CD14-positive monocyte (primary cell): ENCODE data around the gene SHROOM1. TPM values are rescaled to one million over a fixed set of nuclear protein-coding genes. Genes with fewer than 3 reads are reported as not detected.
A peak's percentile ranks its signal among the peaks of the same experiment; 100 is the strongest.

Source experiments
- DNase-seq, 3 donors: peaks; one replicate each; pipeline ENCODE4 v3.0.0-alpha.2; 2011 to 2022
- H2AFZ ChIP-seq: 2 replicates; pipeline ENCODE4 v1.6.0; 2012; ENCODE audit warnings: mild to moderate bottlenecking, low read depth, low read length, inconsistent platforms; ENCODE audit not compliant: insufficient read depth, poor library complexity, severe bottlenecking
- H3K27ac ChIP-seq, 2 donors: 1 replicate in 1 of 2; 2 replicates in 1 of 2; pipeline ENCODE4 v1.5.1; 2012 to 2013; ENCODE audit warnings: low read length in 2 of 2, control low read depth in 1 of 2, inconsistent platforms in 1 of 2, low read depth in 1 of 2, mild to moderate bottlenecking in 1 of 2
- H3K27me3 ChIP-seq, 2 donors: one replicate each; pipeline versions ENCODE4 v1.6.0 to v1.6.1; 2011 to 2013; ENCODE audit warnings: low read length in 2 of 2; ENCODE audit not compliant: control insufficient read depth in 2 of 2, insufficient read depth in 2 of 2
- H3K36me3 ChIP-seq, 2 donors: replicated peaks in 1 of 2; 1 replicate in 1 of 2; 2 replicates in 1 of 2; pipeline versions ENCODE4 v1.5.1 to v1.6.1; 2012 to 2013; ENCODE audit warnings: low read length in 2 of 2, control low read depth in 1 of 2, inconsistent platforms in 1 of 2, mild to moderate bottlenecking in 1 of 2; ENCODE audit not compliant: insufficient read depth in 2 of 2, control insufficient read depth in 1 of 2
- H3K4me1 ChIP-seq, 2 donors: 1 replicate in 1 of 2; 2 replicates in 1 of 2; pipeline versions ENCODE4 v1.5.1 to v1.6.1; 2012 to 2013; ENCODE audit warnings: low read length in 2 of 2, control low read depth in 1 of 2, inconsistent platforms in 1 of 2, mild to moderate bottlenecking in 1 of 2, moderate library complexity in 1 of 2; ENCODE audit not compliant: insufficient read depth in 2 of 2, control insufficient read depth in 1 of 2
- H3K4me2 ChIP-seq: replicated peaks from 2 replicates; pipeline ENCODE3; 2012; ENCODE audit warnings: low read length, moderate library complexity, mild to moderate bottlenecking; ENCODE audit not compliant: poor library complexity, severe bottlenecking; ENCODE audit errors: extremely low read depth
- H3K4me3 ChIP-seq, 3 experiments: fragments of 200-600 bp in 1 of 3; sonication (generic) in 1 of 3; replicated peaks in 1 of 3; 1 replicate in 2 of 3; 2 replicates in 1 of 3; pipeline ENCODE4 v1.5.1; 2011 to 2013; ENCODE audit warnings: low read length in 3 of 3, mild to moderate bottlenecking in 3 of 3, control low read depth in 2 of 3, low read depth in 2 of 3, inconsistent platforms in 1 of 3, moderate library complexity in 1 of 3
- H3K79me2 ChIP-seq: 2 replicates; pipeline ENCODE4 v1.6.0; 2012; ENCODE audit warnings: mild to moderate bottlenecking, control low read depth, inconsistent platforms, low read length, moderate library complexity; ENCODE audit not compliant: insufficient read depth
- H3K9ac ChIP-seq: 2 replicates; pipeline ENCODE4 v1.6.0; 2017; ENCODE audit warnings: low read length, mild to moderate bottlenecking; ENCODE audit not compliant: insufficient read depth, poor library complexity, severe bottlenecking
- H3K9me3 ChIP-seq, 2 donors: replicated peaks in 1 of 2; 1 replicate in 1 of 2; 2 replicates in 1 of 2; pipeline versions ENCODE4 v1.5.1 to v1.6.1; 2012 to 2013; ENCODE audit warnings: low read length in 2 of 2, control low read depth in 1 of 2; ENCODE audit not compliant: control insufficient read depth in 1 of 2, insufficient read depth in 1 of 2
- H4K20me1 ChIP-seq: 2 replicates; pipeline ENCODE4 v1.6.0; 2012; ENCODE audit warnings: mild to moderate bottlenecking, low read length, control low read depth, moderate library complexity; ENCODE audit not compliant: insufficient read depth
- H3K27ac Mint-ChIP-seq, 7 donors: one replicate each; pipeline ENCODE4 v1.8.0; 2020; ENCODE audit warnings: mild to moderate bottlenecking in 7 of 7, mixed read lengths in 7 of 7, moderate library complexity in 6 of 7, inconsistent platforms in 2 of 7
- H3K27me3 Mint-ChIP-seq, 3 donors: one replicate each; pipeline ENCODE4 v1.8.0; 2021 to 2022; ENCODE audit warnings: low read depth in 3 of 3, mild to moderate bottlenecking in 3 of 3, mixed read lengths in 3 of 3, moderate library complexity in 3 of 3, inconsistent platforms in 1 of 3
- H3K36me3 Mint-ChIP-seq, 2 donors: one replicate each; pipeline ENCODE4 v1.8.0; 2020; ENCODE audit warnings: mixed read lengths in 2 of 2, inconsistent platforms in 1 of 2, mild to moderate bottlenecking in 1 of 2
- H3K4me1 Mint-ChIP-seq: one replicate; pipeline ENCODE4 v1.8.0; 2020; ENCODE audit warnings: mild to moderate bottlenecking, mixed read lengths
- H3K4me3 Mint-ChIP-seq, 2 donors: one replicate each; pipeline ENCODE4 v1.8.0; 2020; ENCODE audit warnings: mild to moderate bottlenecking in 2 of 2, mixed read lengths in 2 of 2, moderate library complexity in 1 of 2
- H3K9me3 Mint-ChIP-seq, 7 donors: one replicate each; pipeline ENCODE4 v1.8.0; 2020 to 2022; ENCODE audit warnings: mixed read lengths in 7 of 7, mild to moderate bottlenecking in 6 of 7, moderate library complexity in 6 of 7, inconsistent platforms in 2 of 7
- WGBS: methylation state at CpG from one replicate; pipeline ENCODE4 v1.1.5; 2013; ENCODE audit warnings: missing lambda C conversion rate; ENCODE audit not compliant: insufficient coverage; 5-methylcytosine and 5-hydroxymethylcytosine counted together
- intact Hi-C, 2 donors: fragments of 100-400 bp; cut with micrococcal nuclease; formaldehyde crosslinking; loops; one replicate each; pipeline versions ENCODE4 v1.15.0 to v1.15.1; 2023
- polyA plus RNA-seq, 3 donors: library from polyadenylated mRNA; depleted of rRNA in 1 of 3; unstranded in 2 of 3; stranded (reverse) in 1 of 3; fragments of 300-500 nt in 2 of 3; fragments of >200 nt in 1 of 3; fragmentation: Illumina TruSeq in 2 of 3; gene quantifications; 1 replicate in 2 of 3; 2 replicates in 1 of 3; pipeline ENCODE4 v1.2.3, GENCODE V29; 2012 to 2021
- TF ChIP-seq, protein P1 (sequence below): fragments of 200-600 bp; IDR thresholded peaks from one replicate; pipeline ENCODE4 v1.8.0; 2022; ENCODE audit warnings: antibody characterized with exemption, mild to moderate bottlenecking

SHROOM1 gene
- polyA plus RNA-seq, 3 donors: 6.4 to 27.0 (median 16.1) TPM

DNA sequence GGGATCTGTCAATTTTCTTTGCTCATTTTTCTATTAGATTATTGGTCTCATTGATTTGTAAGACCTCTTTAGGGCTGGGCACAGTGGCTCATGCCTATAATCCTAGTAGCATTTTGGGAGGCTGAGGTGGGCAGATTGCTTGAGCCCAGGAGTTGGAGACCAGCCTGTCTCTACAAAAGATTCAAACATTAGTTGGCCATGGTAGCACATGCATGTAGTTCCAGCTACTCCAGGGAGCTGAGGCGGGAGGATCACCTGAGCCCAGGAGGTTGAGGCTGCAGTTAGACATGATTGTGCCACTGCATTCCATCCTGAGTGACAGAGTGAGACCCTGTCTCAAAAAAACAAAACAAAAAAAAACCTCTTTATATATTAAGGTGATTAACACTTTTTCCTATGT is 6.4 kb upstream of the SHROOM1 start:
- Histone ChIP-seq H4K20me1 (no peaks in the 10 kb centered on the region), H3K4me2 (peak overlapping the region; percentile 11), H3K4me3 (no peak overlapping the region), H3K27me3 (no peaks in the 10 kb centered on the region), H3K4me1 (peaks cover 61 to 62% of the 10 kb centered on the region in 2 donors), H3K79me2 (no peaks in the 10 kb centered on the region), H3K27ac (peak overlapping the region in 1 of 2 donors; percentile 63), H2AFZ (no peak overlapping the region), H3K36me3 (no peaks in the 10 kb centered on the region), H3K9ac (no peak overlapping the region), H3K9me3 (no peaks in the 10 kb centered on the region)
- no peaks in the 10 kb centered on the region for H3K36me3 Mint-ChIP-seq
- intact Hi-C loops: no loop called here
- DNase-seq: no peak
- H3K27me3 Mint-ChIP-seq: peaks cover 2 to 10% (median 3%) of the 10 kb centered on the region in 3 donors
- H3K4me3 Mint-ChIP-seq: no peak overlapping the region
- peaks cover 61% of the 10 kb centered on the region for H3K4me1 Mint-ChIP-seq
- peak overlapping the region; percentile 64 to 92 (median 87) for H3K27ac Mint-ChIP-seq
- WGBS: no CpG with 5 or more reads among the region's 1 CpG
- TF ChIP-seq, protein P1, sequence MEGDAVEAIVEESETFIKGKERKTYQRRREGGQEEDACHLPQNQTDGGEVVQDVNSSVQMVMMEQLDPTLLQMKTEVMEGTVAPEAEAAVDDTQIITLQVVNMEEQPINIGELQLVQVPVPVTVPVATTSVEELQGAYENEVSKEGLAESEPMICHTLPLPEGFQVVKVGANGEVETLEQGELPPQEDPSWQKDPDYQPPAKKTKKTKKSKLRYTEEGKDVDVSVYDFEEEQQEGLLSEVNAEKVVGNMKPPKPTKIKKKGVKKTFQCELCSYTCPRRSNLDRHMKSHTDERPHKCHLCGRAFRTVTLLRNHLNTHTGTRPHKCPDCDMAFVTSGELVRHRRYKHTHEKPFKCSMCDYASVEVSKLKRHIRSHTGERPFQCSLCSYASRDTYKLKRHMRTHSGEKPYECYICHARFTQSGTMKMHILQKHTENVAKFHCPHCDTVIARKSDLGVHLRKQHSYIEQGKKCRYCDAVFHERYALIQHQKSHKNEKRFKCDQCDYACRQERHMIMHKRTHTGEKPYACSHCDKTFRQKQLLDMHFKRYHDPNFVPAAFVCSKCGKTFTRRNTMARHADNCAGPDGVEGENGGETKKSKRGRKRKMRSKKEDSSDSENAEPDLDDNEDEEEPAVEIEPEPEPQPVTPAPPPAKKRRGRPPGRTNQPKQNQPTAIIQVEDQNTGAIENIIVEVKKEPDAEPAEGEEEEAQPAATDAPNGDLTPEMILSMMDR: no peak
- H3K9me3 Mint-ChIP-seq: peaks cover 0 to 2% (median 0%) of the 10 kb centered on the region in 7 donors

GRCh38 chr5:132834057-132834456 is 3.6 kb upstream of the SHROOM1 start:
- H3K36me3 Mint-ChIP-seq: peaks cover 6 to 10% of the 10 kb centered on the region in 2 donors
- Histone ChIP-seq H3K27me3 (peaks cover 3 to 19% of the 10 kb centered on the region in 2 donors), H3K79me2 (peaks cover 7% of the 10 kb centered on the region), H3K9me3 (no peaks in the 10 kb centered on the region), H3K9ac (no peak overlapping the region), H4K20me1 (peaks cover 8% of the 10 kb centered on the region), H3K36me3 (no peaks in the 10 kb centered on the region), H3K27ac (no peak overlapping the region), H2AFZ (no peak overlapping the region), H3K4me2 (no peak overlapping the region), H3K4me1 (peaks cover 46 to 55% of the 10 kb centered on the region in 2 donors), H3K4me3 (no peak overlapping the region)
- no CpG with 5 or more reads among the region's 3 CpGs for whole genome bisulfite sequencing
- H3K4me3 Mint-ChIP-seq: no peak overlapping the region
- TF ChIP-seq, protein P1: no peak
- DNase-seq: no peak
- H3K27ac Mint-ChIP-seq: no peak overlapping the region
- peaks cover 48% of the 10 kb centered on the region for H3K4me1 Mint-ChIP-seq
- intact Hi-C loops: loop anchor here in 1 of 2 donors (5.0 kb wide), 1 partner anchor 48 kb away; no protein-coding TSS in a partner anchor
- peaks cover 0 to 2% (median 2%) of the 10 kb centered on the region in 7 donors for H3K9me3 Mint-ChIP-seq
- H3K27me3 Mint-ChIP-seq: peaks cover 20 to 37% (median 21%) of the 10 kb centered on the region in 3 donors
